Peyer's patch (tissue), 4 donors: ENCODE results near the gene DDAH1.

Source experiments
- POLR2A ChIP-seq, 2 donors: fragments of 450-650 bp; IDR thresholded peaks; one replicate each; pipeline ENCODE4 v1.5.1; 2017; ENCODE audit warnings: antibody characterized with exemption in 2 of 2, mild to moderate bottlenecking in 2 of 2, moderate library complexity in 2 of 2
- TF ChIP-seq, protein P1 (sequence below), 6 experiments: fragments of 450-650 bp in 4 of 6; fragments of 200-600 bp in 2 of 6; sonication (generic) in 1 of 6; IDR thresholded peaks; one replicate each; pipeline ENCODE4 v1.5.1; 2017 to 2019; ENCODE audit warnings: antibody characterized with exemption in 6 of 6, mild to moderate bottlenecking in 3 of 6, moderate library complexity in 1 of 6

DNA sequence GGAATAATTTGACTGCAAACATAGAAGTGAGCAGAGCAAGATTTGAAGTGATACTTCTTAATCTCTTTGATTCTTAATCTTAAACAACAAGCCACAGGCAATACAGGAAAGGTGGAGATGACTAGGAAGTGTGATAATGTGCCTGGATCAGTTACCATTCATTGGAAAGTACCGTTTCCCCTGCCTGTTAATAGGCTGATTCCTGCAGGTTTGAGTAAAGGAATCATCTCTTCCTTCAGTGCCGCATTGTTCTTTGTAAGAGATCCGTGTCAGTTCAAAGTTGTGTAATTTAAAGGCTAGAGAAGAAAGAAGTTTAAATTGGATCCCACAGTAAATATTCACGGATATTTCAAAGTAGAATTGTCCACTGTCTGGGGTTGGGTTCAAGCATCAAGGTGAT lies 145.0 kb downstream of the DDAH1 start:
- TF ChIP-seq, protein P1, sequence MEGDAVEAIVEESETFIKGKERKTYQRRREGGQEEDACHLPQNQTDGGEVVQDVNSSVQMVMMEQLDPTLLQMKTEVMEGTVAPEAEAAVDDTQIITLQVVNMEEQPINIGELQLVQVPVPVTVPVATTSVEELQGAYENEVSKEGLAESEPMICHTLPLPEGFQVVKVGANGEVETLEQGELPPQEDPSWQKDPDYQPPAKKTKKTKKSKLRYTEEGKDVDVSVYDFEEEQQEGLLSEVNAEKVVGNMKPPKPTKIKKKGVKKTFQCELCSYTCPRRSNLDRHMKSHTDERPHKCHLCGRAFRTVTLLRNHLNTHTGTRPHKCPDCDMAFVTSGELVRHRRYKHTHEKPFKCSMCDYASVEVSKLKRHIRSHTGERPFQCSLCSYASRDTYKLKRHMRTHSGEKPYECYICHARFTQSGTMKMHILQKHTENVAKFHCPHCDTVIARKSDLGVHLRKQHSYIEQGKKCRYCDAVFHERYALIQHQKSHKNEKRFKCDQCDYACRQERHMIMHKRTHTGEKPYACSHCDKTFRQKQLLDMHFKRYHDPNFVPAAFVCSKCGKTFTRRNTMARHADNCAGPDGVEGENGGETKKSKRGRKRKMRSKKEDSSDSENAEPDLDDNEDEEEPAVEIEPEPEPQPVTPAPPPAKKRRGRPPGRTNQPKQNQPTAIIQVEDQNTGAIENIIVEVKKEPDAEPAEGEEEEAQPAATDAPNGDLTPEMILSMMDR (IDR thresholded peaks at IDR 0.05): no peak
- no peak for TF ChIP-seq POLR2A (IDR thresholded peaks at IDR 0.05)
